ENCODE data around the gene LSM12.

LSM12 gene

DNA sequence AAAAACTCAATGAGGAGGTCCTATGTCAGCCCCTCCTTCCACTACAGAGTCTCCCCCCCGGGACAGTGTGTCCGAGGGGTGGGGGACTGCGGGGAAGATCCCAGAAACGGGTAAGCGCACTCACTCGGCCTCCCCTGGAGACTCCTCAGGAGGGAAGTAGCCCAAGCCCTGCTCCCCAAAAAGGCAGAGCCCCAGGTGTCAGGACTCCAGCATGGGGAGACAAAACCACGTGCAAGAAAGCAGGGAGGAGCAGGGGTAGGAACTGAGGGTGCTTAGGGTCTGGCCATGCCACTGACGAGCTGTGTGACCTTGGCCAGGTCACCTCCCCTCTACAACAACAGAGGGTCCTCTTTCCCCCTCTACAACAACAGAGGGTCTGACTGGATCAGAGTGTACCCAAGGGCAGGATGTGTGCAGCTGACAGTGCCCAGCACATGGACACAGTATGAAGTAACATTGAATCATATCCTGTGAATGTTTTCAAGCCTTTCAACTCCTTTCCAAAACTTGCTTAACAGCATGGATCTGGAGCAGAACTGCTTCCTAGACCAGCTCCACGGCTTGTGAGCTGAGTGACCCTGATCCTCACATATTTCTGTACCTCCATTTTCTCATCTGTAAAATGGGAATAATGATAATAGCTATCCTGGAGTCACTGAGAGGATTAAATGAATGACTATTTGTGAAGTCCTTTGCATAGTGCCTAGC, 64.2 kb downstream of the LSM12 start:
- Histone ChIP-seq H3K79me2 (ENCODE audit: low read length) (no peaks in the 10 kb centered on the region), H3K9ac (ENCODE audit: low read length) (no peak overlapping the region), H3K9me3 (replicated peaks; ENCODE audit: insufficient read depth, low read length) (no peaks in the 10 kb centered on the region), H2AFZ (ENCODE audit: low read length) (no peak overlapping the region), H3K4me1 (ENCODE audit: low read length) (0 out of 2 replicates have a peak, but pooled peaks cover 6% of the 10 kb centered on the region), H3K27me3 (replicated peaks; ENCODE audit: insufficient read depth, low read length) (peaks cover 24% of the 10 kb centered on the region), H3F3A (ENCODE audit: insufficient read depth, low read length) (0 out of 2 replicates have a peak, but pooled peaks cover 3% of the 10 kb centered on the region), H3K9me2 (replicated peaks; ENCODE audit: insufficient read depth, low read length) (no peaks in the 10 kb centered on the region), H3K4me2 (ENCODE audit: low read depth, low read length) (no peak overlapping the region), H3K27ac (ENCODE audit: low read length) (no peak overlapping the region), H3K36me3 (replicated peaks; ENCODE audit: insufficient read depth, low read length) (no peaks in the 10 kb centered on the region), H4K20me1 (ENCODE audit: insufficient read depth, low read length) (no peaks in the 10 kb centered on the region), H3K4me3 (ENCODE audit: low read length) (no peak overlapping the region)
- no peak for DNase-seq
- TF ChIP-seq EZH2phosphoT487 (IDR thresholded peaks at IDR 0.05; ENCODE audit: low read length): no peak
- TF ChIP-seq CTCF (IDR thresholded peaks at IDR 0.05; ENCODE audit: low read length): no peak
- TF ChIP-seq EZH2 (optimal IDR thresholded peaks at IDR 0.05; ENCODE audit: low read depth, low read length): no peak

- H3K36me3 ChIP-seq (replicated peaks; ENCODE audit: insufficient read depth, low read length): no peaks in the 10 kb centered on the region
- H4K20me1 ChIP-seq (ENCODE audit: insufficient read depth, low read length): no peaks in the 10 kb centered on the region
- H3K4me3 ChIP-seq (ENCODE audit: low read length): no peak overlapping the region
- 0 out of 2 replicates have a peak, but pooled peaks cover 1% of the 10 kb centered on the region for H3F3A ChIP-seq (ENCODE audit: insufficient read depth, low read length)
- 0 out of 2 replicates have a peak, but pooled peaks cover 6% of the 10 kb centered on the region for H3K4me1 ChIP-seq (ENCODE audit: low read length)
- no peaks in the 10 kb centered on the region for H3K9me3 ChIP-seq (replicated peaks; ENCODE audit: insufficient read depth, low read length)
- H3K27me3 ChIP-seq (replicated peaks; ENCODE audit: insufficient read depth, low read length): peaks cover 24% of the 10 kb centered on the region
- no peaks in the 10 kb centered on the region for H3K79me2 ChIP-seq (ENCODE audit: low read length)
- TF ChIP-seq EZH2 (optimal IDR thresholded peaks at IDR 0.05; ENCODE audit: low read depth, low read length) (no peak), EZH2phosphoT487 (IDR thresholded peaks at IDR 0.05; ENCODE audit: low read length) (no peak), CTCF (IDR thresholded peaks at IDR 0.05; ENCODE audit: low read length) (no peak)
- DNase-seq: no peak
- H3K9ac ChIP-seq (ENCODE audit: low read length): no peak overlapping the region
- H3K9me2 ChIP-seq (replicated peaks; ENCODE audit: insufficient read depth, low read length): no peaks in the 10 kb centered on the region
- no peak overlapping the region for H2AFZ ChIP-seq (ENCODE audit: low read length)
- H3K4me2 ChIP-seq (ENCODE audit: low read depth, low read length): no peak overlapping the region
- H3K27ac ChIP-seq (ENCODE audit: low read length): no peak overlapping the region
Measured at GRCh38 chr17:44001461-44001920, 65.0 kb downstream of the LSM12 start.

DNA sequence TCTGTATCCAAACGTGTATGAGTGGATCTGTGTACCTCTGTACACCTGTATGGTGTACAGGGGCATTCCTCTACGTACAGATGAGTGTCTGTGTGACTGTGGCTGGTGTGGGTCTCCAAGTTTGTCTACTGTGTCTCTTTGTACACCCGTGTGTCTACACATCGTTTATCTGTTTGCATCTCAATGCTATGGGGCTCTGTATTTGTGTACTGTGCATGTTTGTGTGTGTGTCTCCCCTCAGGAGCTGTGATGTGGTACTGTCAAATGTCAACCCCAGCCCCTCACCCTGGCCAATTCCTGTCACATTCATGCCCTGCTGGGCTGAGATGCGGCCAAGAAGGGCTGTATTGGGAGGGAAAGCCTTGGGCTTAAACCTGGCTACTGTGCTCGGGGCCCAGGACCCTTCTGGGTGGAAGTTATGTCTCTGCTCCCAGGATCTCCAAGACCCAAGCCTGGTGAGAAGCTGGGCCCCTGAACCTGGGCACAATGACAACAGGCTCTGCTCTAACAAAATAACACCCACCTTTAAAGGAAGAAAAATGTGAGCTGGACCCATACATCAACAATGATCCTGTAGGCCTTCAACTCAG, 65.5 kb downstream of the LSM12 start:
- H3K9me2 ChIP-seq (replicated peaks; ENCODE audit: insufficient read depth, low read length): no peaks in the 10 kb centered on the region
- H3K4me1 ChIP-seq (ENCODE audit: low read length): 0 out of 2 replicates have a peak, but pooled peaks cover 3% of the 10 kb centered on the region
- H3K27ac ChIP-seq (ENCODE audit: low read length): no peak overlapping the region
- H4K20me1 ChIP-seq (ENCODE audit: insufficient read depth, low read length): no peaks in the 10 kb centered on the region
- no peaks in the 10 kb centered on the region for H3F3A ChIP-seq (ENCODE audit: insufficient read depth, low read length)
- H2AFZ ChIP-seq (ENCODE audit: low read length): no peak overlapping the region
- H3K9ac ChIP-seq (ENCODE audit: low read length): no peak overlapping the region
- no peaks in the 10 kb centered on the region for H3K9me3 ChIP-seq (replicated peaks; ENCODE audit: insufficient read depth, low read length)
- H3K27me3 ChIP-seq (replicated peaks; ENCODE audit: insufficient read depth, low read length): peaks cover 19% of the 10 kb centered on the region
- H3K4me3 ChIP-seq (ENCODE audit: low read length): no peak overlapping the region
- H3K36me3 ChIP-seq (replicated peaks; ENCODE audit: insufficient read depth, low read length): no peaks in the 10 kb centered on the region
- DNase-seq: no peak
- TF ChIP-seq EZH2 (optimal IDR thresholded peaks at IDR 0.05; ENCODE audit: low read depth, low read length) (no peak), CTCF (IDR thresholded peaks at IDR 0.05; ENCODE audit: low read length) (no peak), EZH2phosphoT487 (IDR thresholded peaks at IDR 0.05; ENCODE audit: low read length) (no peak)
- no peaks in the 10 kb centered on the region for H3K79me2 ChIP-seq (ENCODE audit: low read length)
- H3K4me2 ChIP-seq (ENCODE audit: low read depth, low read length): no peak overlapping the region
